ENCODE measurements around the gene CD47. TPM values are rescaled to one million over a fixed set of nuclear protein-coding genes. Genes with fewer than 3 reads are reported as not detected.

Gene CD47
- total RNA-seq, 5 donors from 2014 or later (not counting 1 experiment from before 2014, with no cell fraction given), result 154 to 186 (median 161) TPM

DNA sequence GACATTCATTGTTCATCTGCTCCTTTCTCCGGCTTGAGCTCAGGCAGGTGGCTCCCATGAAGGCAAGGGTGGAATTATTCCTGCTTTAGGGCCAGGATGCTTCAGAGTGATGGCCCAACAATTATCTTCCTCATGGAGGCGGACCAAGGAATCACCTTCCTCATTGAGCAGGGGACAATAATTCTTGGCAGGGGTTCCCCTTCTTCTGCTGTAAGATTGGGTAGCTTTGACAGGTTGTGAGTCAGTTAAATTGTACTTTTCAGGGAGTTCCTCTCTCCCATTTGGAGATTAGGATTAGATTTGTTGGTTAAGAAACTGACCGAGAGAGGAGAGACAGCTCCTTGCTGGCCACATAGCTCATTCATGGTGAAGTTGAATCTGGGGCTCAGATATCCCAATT lies 31.4 kb upstream of the CD47 start:
- DNase-seq (no peak), ATAC-seq (replicated peaks in 1 of 4) (no peak)
- no peak overlapping the region for H3K4me3 Mint-ChIP-seq
- CTCF ChIA-PET, result no interaction called here
- peaks cover under 1% of the 10 kb centered on the region for H3K36me3 Mint-ChIP-seq
- Histone ChIP-seq H3K4me1 (ENCODE audit: control insufficient read depth in 1 of 2, extremely low read depth in 1 of 2, insufficient read depth in 2 of 2, low read length in 2 of 2) (peaks cover 30 to 37% of the 10 kb centered on the region in 2 experiments), H3K27me3 (replicated peaks in 1 of 2; ENCODE audit: control insufficient read depth in 2 of 2, extremely low read depth in 1 of 2, insufficient read depth in 2 of 2, low read length in 1 of 2) (no peaks in the 10 kb centered on the region), H3K4me3 (ENCODE audit: control insufficient read depth in 1 of 2, extremely low read depth in 1 of 2, low read length in 1 of 2) (no peak overlapping the region), H3K36me3 (ENCODE audit: control insufficient read depth in 2 of 2, extremely low read depth in 1 of 2, insufficient read depth in 1 of 2, low read length in 1 of 2) (no peaks in the 10 kb centered on the region), H3K9me3 (no peaks in the 10 kb centered on the region), H3K27ac (ENCODE audit: low read length) (no peak overlapping the region)
- peaks cover 48 to 75% (median 63%) of the 10 kb centered on the region in 3 donors for H3K4me1 Mint-ChIP-seq
- POLR2A ChIA-PET, result interaction anchor here in 1 of 2 donors (0.6 kb wide), 1 partner anchor 266 kb away, joined by 3 read pairs; no protein-coding TSS in a partner anchor
- H3K27me3 Mint-ChIP-seq, result no peaks in the 10 kb centered on the region
- 92% methylated on average over 2 of the region's 3 CpGs for WGBS (ENCODE audit: insufficient coverage)
- peak overlapping the region; percentile 70 to 73 for H3K27ac Mint-ChIP-seq
- no peaks in the 10 kb centered on the region for H3K9me3 Mint-ChIP-seq

DNA sequence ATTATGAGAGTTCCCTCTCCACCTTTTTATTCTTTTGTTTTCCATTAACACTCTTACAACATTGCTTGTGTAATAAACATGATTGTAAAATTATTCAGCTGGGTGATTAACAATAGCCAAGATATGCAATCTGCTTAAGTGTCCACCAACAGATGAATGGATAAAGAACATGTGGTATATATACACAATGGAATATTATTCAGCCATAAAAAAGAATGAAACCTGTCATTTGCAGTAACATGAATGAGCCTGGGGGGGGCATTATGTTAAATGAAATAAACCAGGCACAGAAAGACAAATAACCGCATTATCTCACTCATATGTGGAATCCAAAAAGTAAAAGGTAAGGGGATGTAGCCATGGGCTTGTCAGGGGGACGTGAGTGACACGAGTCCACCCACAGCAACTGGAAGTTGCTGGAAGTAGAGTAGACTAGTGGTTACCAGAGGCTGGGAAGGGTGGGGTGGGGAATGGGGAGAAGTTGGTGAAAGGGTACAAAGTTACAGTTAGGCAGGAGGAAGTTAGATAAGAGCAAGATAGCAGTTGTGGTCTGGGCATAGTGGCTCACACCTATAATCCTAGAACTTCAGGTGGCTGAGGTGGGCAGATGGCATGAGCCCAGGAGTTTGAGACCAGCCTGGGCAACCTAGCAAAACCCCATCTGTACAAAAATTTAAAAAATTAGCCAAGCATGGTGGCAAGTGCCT lies 28.7 kb upstream of the CD47 start:
- 93% methylated on average over 2 of the region's 3 CpGs for WGBS (ENCODE audit: insufficient coverage)
- CTCF ChIA-PET, result no interaction called here
- H3K4me1 ChIP-seq (ENCODE audit: control insufficient read depth in 1 of 2, extremely low read depth in 1 of 2, insufficient read depth in 2 of 2, low read length in 2 of 2), result peaks cover 13 to 14% of the 10 kb centered on the region in 2 experiments
- H3K36me3 ChIP-seq (ENCODE audit: control insufficient read depth in 2 of 2, extremely low read depth in 1 of 2, insufficient read depth in 1 of 2, low read length in 1 of 2), result no peaks in the 10 kb centered on the region
- Mint-ChIP-seq H3K36me3 (no peaks in the 10 kb centered on the region), H3K27ac (peak overlapping the region; percentile 36 to 44), H3K27me3 (no peaks in the 10 kb centered on the region), H3K9me3 (no peaks in the 10 kb centered on the region), H3K4me3 (no peak overlapping the region), H3K4me1 (peaks cover 27 to 54% (median 39%) of the 10 kb centered on the region in 3 donors)
- no peaks in the 10 kb centered on the region for H3K9me3 ChIP-seq
- ATAC-seq (replicated peaks in 1 of 4), result no peak
- POLR2A ChIA-PET, result no interaction called here
- no peak for DNase-seq
- H3K4me3 ChIP-seq (ENCODE audit: control insufficient read depth in 1 of 2, extremely low read depth in 1 of 2, low read length in 1 of 2), result no peak overlapping the region
- H3K27ac ChIP-seq (ENCODE audit: low read length), result no peak overlapping the region
- H3K27me3 ChIP-seq (replicated peaks in 1 of 2; ENCODE audit: control insufficient read depth in 2 of 2, extremely low read depth in 1 of 2, insufficient read depth in 2 of 2, low read length in 1 of 2), result no peaks in the 10 kb centered on the region

DNA sequence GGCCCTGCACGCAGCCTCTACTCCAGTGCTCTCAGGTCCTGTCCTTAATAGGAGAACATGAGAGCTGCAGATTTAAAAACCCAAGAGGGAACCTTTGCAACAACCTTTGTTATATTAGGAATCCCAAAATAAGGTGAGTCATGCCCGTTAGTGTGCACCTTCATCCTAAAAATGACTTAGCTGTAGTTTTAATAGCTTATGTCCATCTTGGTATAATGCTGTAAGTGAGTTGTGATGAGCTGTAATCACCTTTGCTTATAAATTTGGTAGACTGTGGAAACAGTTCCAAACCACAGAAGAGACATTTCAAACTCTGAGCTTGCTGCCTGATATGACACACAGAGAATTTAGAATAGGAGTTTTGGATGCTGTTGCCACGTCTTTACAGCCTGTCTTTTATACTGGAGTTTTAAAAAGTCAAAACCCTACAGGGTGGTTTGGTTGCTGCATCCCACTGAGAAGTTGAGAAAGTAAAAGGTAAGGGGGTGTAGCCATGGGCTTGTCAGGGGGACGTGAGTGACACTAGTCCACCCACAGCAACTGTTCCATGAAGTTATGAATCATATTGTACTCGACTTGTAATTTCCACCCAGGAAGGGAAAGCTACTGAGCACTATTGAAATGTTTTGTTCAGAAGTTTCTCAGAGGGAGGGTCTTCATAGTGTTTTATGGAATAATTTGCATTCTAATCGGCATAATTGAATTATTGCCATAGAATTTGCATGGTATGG lies 27.4 kb upstream of the CD47 start:
- Mint-ChIP-seq H3K36me3 (no peaks in the 10 kb centered on the region), H3K4me3 (no peak overlapping the region), H3K27ac (peak overlapping the region in 1 of 2 donors; percentile 19), H3K4me1 (peaks cover 14 to 41% (median 26%) of the 10 kb centered on the region in 3 donors), H3K27me3 (no peaks in the 10 kb centered on the region), H3K9me3 (no peaks in the 10 kb centered on the region)
- no peak for DNase-seq
- WGBS (ENCODE audit: insufficient coverage), result 100% methylated on average over 1 of the region's 6 CpGs
- Histone ChIP-seq H3K27me3 (replicated peaks in 1 of 2; ENCODE audit: control insufficient read depth in 2 of 2, extremely low read depth in 1 of 2, insufficient read depth in 2 of 2, low read length in 1 of 2) (no peaks in the 10 kb centered on the region), H3K9me3 (no peaks in the 10 kb centered on the region), H3K4me3 (ENCODE audit: control insufficient read depth in 1 of 2, extremely low read depth in 1 of 2, low read length in 1 of 2) (no peak overlapping the region), H3K36me3 (ENCODE audit: control insufficient read depth in 2 of 2, extremely low read depth in 1 of 2, insufficient read depth in 1 of 2, low read length in 1 of 2) (no peaks in the 10 kb centered on the region), H3K4me1 (ENCODE audit: control insufficient read depth in 1 of 2, extremely low read depth in 1 of 2, insufficient read depth in 2 of 2, low read length in 2 of 2) (peaks cover 2 to 6% of the 10 kb centered on the region in 2 experiments), H3K27ac (ENCODE audit: low read length) (no peak overlapping the region)
- ATAC-seq (replicated peaks in 1 of 4), result no peak
- ChIA-PET POLR2A (interaction anchor here in 1 of 2 donors (0.7 to 1.0 kb wide), 2 partner anchors 9 to 106 kb away, joined by 4 to 12 read pairs; no protein-coding TSS in a partner anchor), CTCF (no interaction called here)

DNA sequence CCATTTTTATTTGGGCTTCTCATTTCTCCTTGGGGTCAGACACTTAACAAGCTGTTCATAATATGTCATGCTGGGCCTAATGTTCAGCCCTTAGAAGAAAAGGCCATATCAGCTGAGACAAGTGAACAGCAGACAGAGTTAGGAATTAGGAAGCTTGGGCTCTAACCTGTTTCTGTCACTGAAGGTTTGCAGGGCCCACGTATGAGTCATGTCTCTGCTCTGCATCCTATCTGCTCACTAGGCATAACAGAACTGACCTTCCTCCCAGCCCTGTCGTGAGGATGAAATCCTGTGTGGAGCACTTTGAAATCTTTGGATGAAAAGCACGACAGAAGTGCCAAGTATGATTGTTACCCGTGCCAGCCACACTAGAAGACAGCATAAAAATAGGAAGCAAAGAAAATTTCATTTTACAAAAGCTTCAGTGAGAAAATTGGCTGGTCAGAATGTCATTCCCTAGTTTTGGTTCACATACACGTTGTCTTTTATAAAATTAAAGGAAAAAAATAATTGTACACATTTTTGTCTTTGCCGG lies 26.5 kb upstream of the CD47 start:
- Mint-ChIP-seq H3K4me1 (peaks cover 12 to 34% (median 21%) of the 10 kb centered on the region in 3 donors), H3K36me3 (no peaks in the 10 kb centered on the region), H3K27ac (no peak overlapping the region), H3K9me3 (no peaks in the 10 kb centered on the region), H3K27me3 (no peaks in the 10 kb centered on the region), H3K4me3 (no peak overlapping the region)
- POLR2A ChIA-PET, result interaction anchor here in 1 of 2 donors (0.7 to 1.0 kb wide), 2 partner anchors 10 to 107 kb away, joined by 4 to 12 read pairs; no protein-coding TSS in a partner anchor
- Histone ChIP-seq H3K4me3 (ENCODE audit: control insufficient read depth in 1 of 2, extremely low read depth in 1 of 2, low read length in 1 of 2) (no peak overlapping the region), H3K36me3 (ENCODE audit: control insufficient read depth in 2 of 2, extremely low read depth in 1 of 2, insufficient read depth in 1 of 2, low read length in 1 of 2) (no peaks in the 10 kb centered on the region), H3K27ac (ENCODE audit: low read length) (no peak overlapping the region), H3K9me3 (no peaks in the 10 kb centered on the region), H3K4me1 (ENCODE audit: control insufficient read depth in 1 of 2, extremely low read depth in 1 of 2, insufficient read depth in 2 of 2, low read length in 2 of 2) (peaks cover 0 to 6% of the 10 kb centered on the region in 2 experiments), H3K27me3 (replicated peaks in 1 of 2; ENCODE audit: control insufficient read depth in 2 of 2, extremely low read depth in 1 of 2, insufficient read depth in 2 of 2, low read length in 1 of 2) (no peaks in the 10 kb centered on the region)
- ATAC-seq (replicated peaks in 1 of 4) (no peak), DNase-seq (no peak)
- WGBS (ENCODE audit: insufficient coverage), result 93% methylated on average over 3 of the region's 6 CpGs
- CTCF ChIA-PET, result no interaction called here

DNA sequence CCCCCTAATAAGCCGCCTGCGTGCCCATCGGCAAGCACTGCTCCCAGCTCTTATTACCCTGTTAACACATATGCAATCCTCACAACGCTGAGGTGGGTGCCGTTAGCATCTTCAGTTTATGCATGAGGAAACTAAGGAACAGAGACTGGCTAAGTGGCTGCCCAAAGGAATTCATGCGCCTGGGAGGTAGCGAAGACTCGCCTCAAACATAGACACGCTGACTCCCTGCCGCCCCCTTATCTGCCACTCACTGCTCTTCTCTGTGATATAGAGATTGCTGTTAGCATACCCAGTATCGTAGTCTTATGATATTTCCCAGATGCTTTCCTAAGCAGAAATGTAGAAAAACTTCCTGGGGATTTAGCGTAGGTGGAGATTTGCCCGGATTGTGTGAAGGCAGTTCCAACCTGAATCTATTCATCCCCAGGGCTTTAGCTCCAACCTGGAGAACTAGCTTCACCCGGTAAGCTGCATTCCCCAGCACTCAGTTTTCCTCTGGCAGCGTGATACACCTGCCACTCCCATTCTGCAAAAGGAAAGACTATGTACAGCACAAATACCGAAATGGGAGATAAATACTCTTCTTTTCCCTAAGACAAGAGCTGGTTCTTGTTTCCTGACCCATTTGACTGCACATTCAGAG lies 23.7 kb upstream of the CD47 start:
- Mint-ChIP-seq H3K4me3 (no peak overlapping the region), H3K36me3 (no peaks in the 10 kb centered on the region), H3K27ac (no peak overlapping the region), H3K9me3 (no peaks in the 10 kb centered on the region), H3K4me1 (peaks cover 2 to 18% (median 15%) of the 10 kb centered on the region in 3 donors), H3K27me3 (no peaks in the 10 kb centered on the region)
- WGBS (ENCODE audit: insufficient coverage), result 86% methylated on average over 7 of the region's 16 CpGs
- Histone ChIP-seq H3K9me3 (no peaks in the 10 kb centered on the region), H3K27me3 (replicated peaks in 1 of 2; ENCODE audit: control insufficient read depth in 2 of 2, extremely low read depth in 1 of 2, insufficient read depth in 2 of 2, low read length in 1 of 2) (no peaks in the 10 kb centered on the region), H3K36me3 (ENCODE audit: control insufficient read depth in 2 of 2, extremely low read depth in 1 of 2, insufficient read depth in 1 of 2, low read length in 1 of 2) (no peaks in the 10 kb centered on the region), H3K27ac (ENCODE audit: low read length) (no peak overlapping the region), H3K4me3 (ENCODE audit: control insufficient read depth in 1 of 2, extremely low read depth in 1 of 2, low read length in 1 of 2) (no peak overlapping the region), H3K4me1 (ENCODE audit: control insufficient read depth in 1 of 2, extremely low read depth in 1 of 2, insufficient read depth in 2 of 2, low read length in 2 of 2) (peaks cover 0 to under 1% of the 10 kb centered on the region in 2 experiments)
- ATAC-seq (replicated peaks in 1 of 4) (no peak), DNase-seq (no peak)
- ChIA-PET POLR2A (no interaction called here), CTCF (no interaction called here)

DNA sequence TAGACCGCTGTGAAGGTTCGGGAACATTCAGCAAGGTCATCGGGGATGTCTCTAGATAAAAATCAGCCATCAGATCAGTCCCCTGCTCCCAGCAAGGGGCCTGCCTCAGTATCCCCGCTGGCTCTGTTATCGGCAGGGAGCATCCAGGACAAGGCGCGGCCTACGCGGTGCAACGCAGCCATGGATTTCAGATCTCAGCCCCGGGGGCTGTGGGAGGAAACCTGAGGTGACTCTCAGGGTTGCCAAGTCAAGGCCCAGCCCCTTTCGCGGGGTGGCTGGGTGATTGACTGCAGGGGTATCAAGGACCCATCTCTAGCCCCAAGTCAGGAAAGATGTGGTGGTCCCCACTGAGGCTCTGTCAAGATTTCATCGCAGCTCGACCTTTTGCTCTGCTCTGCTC lies 23.1 kb upstream of the CD47 start:
- ChIA-PET POLR2A (no interaction called here), CTCF (no interaction called here)
- Histone ChIP-seq H3K9me3 (no peaks in the 10 kb centered on the region), H3K27ac (ENCODE audit: low read length) (no peak overlapping the region), H3K27me3 (replicated peaks in 1 of 2; ENCODE audit: control insufficient read depth in 2 of 2, extremely low read depth in 1 of 2, insufficient read depth in 2 of 2, low read length in 1 of 2) (no peaks in the 10 kb centered on the region), H3K36me3 (ENCODE audit: control insufficient read depth in 2 of 2, extremely low read depth in 1 of 2, insufficient read depth in 1 of 2, low read length in 1 of 2) (no peaks in the 10 kb centered on the region), H3K4me3 (ENCODE audit: control insufficient read depth in 1 of 2, extremely low read depth in 1 of 2, low read length in 1 of 2) (no peak overlapping the region), H3K4me1 (ENCODE audit: control insufficient read depth in 1 of 2, extremely low read depth in 1 of 2, insufficient read depth in 2 of 2, low read length in 2 of 2) (no peaks in the 10 kb centered on the region)
- H3K27me3 Mint-ChIP-seq, result no peaks in the 10 kb centered on the region
- H3K27ac Mint-ChIP-seq, result no peak overlapping the region
- no peak overlapping the region for H3K4me3 Mint-ChIP-seq
- 86% methylated on average over 6 of the region's 15 CpGs for WGBS (ENCODE audit: insufficient coverage)
- no peaks in the 10 kb centered on the region for H3K36me3 Mint-ChIP-seq
- H3K4me1 Mint-ChIP-seq, result peaks cover 0 to 14% (median 9%) of the 10 kb centered on the region in 3 donors
- H3K9me3 Mint-ChIP-seq, result no peaks in the 10 kb centered on the region
- DNase-seq, result no peak
- ATAC-seq (replicated peaks in 1 of 4), result no peak
